GM21423 (cell line): ENCODE data around the gene HEBP2.

ENCODE experiments used
- ATAC-seq: cut with Tn5 transposase; IDR thresholded peaks from one replicate; pipeline ENCODE4 v1.9.1; 2021; ENCODE audit warnings: mild to moderate bottlenecking, moderate library complexity; ENCODE audit not compliant: unreplicated experiment

Gene HEBP2

GRCh38 chr6:138451043-138451442 is 47.0 kb downstream of the HEBP2 start:
- ATAC-seq, result no peak

GRCh38 chr6:138454981-138455706 is 51.1 kb downstream of the HEBP2 start:
- no peak for ATAC-seq

- peak; percentile 97 for ATAC-seq
Measured at GRCh38 chr6:138455746-138456400, 51.9 kb downstream of the HEBP2 start.

DNA sequence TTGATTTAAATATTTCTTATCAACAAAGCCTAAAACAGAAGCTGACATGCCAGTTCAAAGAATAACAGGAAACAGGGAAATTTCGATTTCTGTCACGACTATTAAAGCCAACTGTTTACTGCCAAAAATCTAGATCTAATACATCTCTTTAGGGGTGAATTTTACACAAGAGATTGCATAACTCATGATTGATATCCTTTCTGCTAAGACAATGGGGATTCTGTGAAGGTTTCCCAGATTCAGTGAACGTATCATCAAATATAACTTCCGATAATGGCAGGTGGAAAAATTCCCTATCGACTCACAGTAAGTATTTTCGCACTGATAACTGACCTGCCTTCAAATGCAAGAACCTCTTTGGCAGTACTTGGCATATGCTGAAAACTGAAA is 52.4 kb downstream of the HEBP2 start:
- ATAC-seq, result peak; percentile 0

GRCh38 chr6:138461647-138462046 is 57.6 kb downstream of the HEBP2 start:
- ATAC-seq, result no peak

- no peak for ATAC-seq
Measured at GRCh38 chr6:138464085-138464484, 60.1 kb downstream of the HEBP2 start.

GRCh38 chr6:138465007-138465645 is 61.1 kb downstream of the HEBP2 start:
- no peak for ATAC-seq

- ATAC-seq, result no peak
Measured at GRCh38 chr6:138467901-138468300, 63.9 kb downstream of the HEBP2 start.

DNA sequence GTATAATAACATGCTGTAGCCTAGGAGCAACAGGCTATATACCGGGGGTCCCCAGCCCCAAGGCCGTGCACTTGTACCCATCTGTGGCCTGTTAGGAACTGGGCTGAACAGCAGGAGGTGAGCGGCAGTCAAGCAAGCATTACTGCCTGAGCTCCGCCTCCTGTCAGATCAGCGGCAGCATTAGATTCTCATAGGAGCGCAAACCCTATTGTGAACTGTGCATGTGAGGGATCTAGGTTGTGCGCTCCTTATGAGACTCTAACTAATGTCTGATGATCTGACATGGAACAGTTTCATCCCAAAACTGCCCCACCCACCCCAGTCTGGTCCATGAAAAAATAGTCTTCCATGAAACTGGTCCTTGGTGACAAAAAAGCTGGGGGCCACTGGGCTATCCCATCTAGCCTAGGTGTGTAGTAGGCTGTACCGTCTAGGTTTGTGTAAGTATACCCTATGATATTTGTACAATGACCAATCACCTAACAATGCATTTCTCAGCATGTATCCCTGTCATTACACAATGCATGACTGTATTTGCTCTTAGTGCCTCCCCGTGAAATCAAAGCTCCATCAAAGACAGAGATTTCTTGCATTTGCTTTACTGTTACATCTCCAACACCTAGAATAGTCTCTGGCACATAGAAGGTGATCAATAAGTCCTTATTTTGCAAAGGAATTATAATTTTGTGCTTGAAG is 64.4 kb downstream of the HEBP2 start:
- no peak for ATAC-seq
